CD8-positive, alpha-beta memory T cell (primary cell): ENCODE data around the gene KIF13A. TPM values are rescaled to one million over a fixed set of nuclear protein-coding genes. Genes with fewer than 3 reads are reported as not detected.

Experiments
- CTCF ChIA-PET: fragments of 350-600 bp; sonication (Branson Sonifier 250); formaldehyde crosslinking; loops from one replicate; lab custom pipeline; 2021; ENCODE audit warnings: antibody characterized with exemption; lab: Charles Lee
- POLR2A ChIA-PET: fragments of 350-600 bp; sonication (Branson Sonifier 250); formaldehyde crosslinking; loops from one replicate; lab custom pipeline; 2021; ENCODE audit warnings: antibody characterized with exemption; lab: Charles Lee
- DNase-seq, 5 donors: peaks; one replicate each; pipeline versions ENCODE4 v3.0.0 to v3.0.0-alpha.2; 2020 to 2022; ENCODE audit warnings: mixed read lengths in 1 of 5
- H3K27ac ChIP-seq: one replicate; pipeline ENCODE4 v1.7.0; 2013; ENCODE audit warnings: low read depth, mild to moderate bottlenecking, low read length, moderate library complexity
- H3K27me3 ChIP-seq: 2 replicates; pipeline ENCODE4 v1.7.0; 2013; ENCODE audit warnings: low read length, mild to moderate bottlenecking; ENCODE audit not compliant: insufficient read depth, poor library complexity, severe bottlenecking
- H3K36me3 ChIP-seq: 2 replicates; pipeline ENCODE4 v1.7.0; 2013; ENCODE audit warnings: mild to moderate bottlenecking, low read length, moderate library complexity; ENCODE audit not compliant: insufficient read depth
- H3K4me1 ChIP-seq: 2 replicates; pipeline ENCODE4 v1.7.0; 2013; ENCODE audit warnings: mild to moderate bottlenecking, low read length, moderate library complexity; ENCODE audit not compliant: insufficient read depth
- H3K4me3 ChIP-seq: 2 replicates; pipeline ENCODE4 v1.7.0; 2013; ENCODE audit warnings: mild to moderate bottlenecking, low read length
- H3K9me3 ChIP-seq: 2 replicates; pipeline ENCODE4 v1.7.0; 2013; ENCODE audit warnings: mild to moderate bottlenecking, low read length
- H3K27ac Mint-ChIP-seq, 8 donors: one replicate each; pipeline ENCODE4 v1.8.0; 2020 to 2021; ENCODE audit warnings: mixed read lengths in 8 of 8, mild to moderate bottlenecking in 6 of 8, inconsistent platforms in 3 of 8, moderate library complexity in 3 of 8
- H3K27me3 Mint-ChIP-seq, 2 donors: one replicate each; pipeline ENCODE4 v1.8.0; 2020 to 2021; ENCODE audit warnings: mixed read lengths in 2 of 2, mild to moderate bottlenecking in 1 of 2, moderate library complexity in 1 of 2
- H3K36me3 Mint-ChIP-seq, 3 donors: one replicate each; pipeline ENCODE4 v1.8.0; 2020 to 2021; ENCODE audit warnings: mixed read lengths in 3 of 3, inconsistent platforms in 1 of 3, mild to moderate bottlenecking in 1 of 3
- H3K4me1 Mint-ChIP-seq, 3 donors: one replicate each; pipeline ENCODE4 v1.8.0; 2020 to 2021; ENCODE audit warnings: mixed read lengths in 3 of 3, inconsistent platforms in 1 of 3, mild to moderate bottlenecking in 1 of 3
- H3K4me3 Mint-ChIP-seq, 7 donors: one replicate each; pipeline ENCODE4 v1.8.0; 2020 to 2021; ENCODE audit warnings: mixed read lengths in 7 of 7, mild to moderate bottlenecking in 6 of 7, moderate library complexity in 4 of 7, inconsistent platforms in 2 of 7
- H3K9me3 Mint-ChIP-seq, 5 donors: one replicate each; pipeline ENCODE4 v1.8.0; 2020 to 2022; ENCODE audit warnings: mixed read lengths in 5 of 5, mild to moderate bottlenecking in 3 of 5, moderate library complexity in 2 of 5, inconsistent platforms in 1 of 5
- polyA plus RNA-seq: library from polyadenylated mRNA; unstranded; fragments of 300-500 nt; fragmentation: Illumina TruSeq; gene quantifications from one replicate; pipeline ENCODE4 v1.2.3, GENCODE V29; 2021
- total RNA-seq, 2 experiments: library from RNA; stranded (reverse); gene quantifications; one replicate each; pipeline ENCODE4 v1.2.3, GENCODE V29; 2021

The KIF13A gene
- total and polyA plus RNA-seq, 3 experiments from 2014 or later: 0.12 to 0.60 (median 0.18) TPM

GRCh38 chr6:17724341-17724740 is 263.1 kb downstream of the KIF13A start:
- POLR2A ChIA-PET: no interaction called here
- Histone ChIP-seq H3K27me3 (no peaks in the 10 kb centered on the region), H3K9me3 (no peaks in the 10 kb centered on the region), H3K36me3 (no peaks in the 10 kb centered on the region), H3K27ac (no peak overlapping the region), H3K4me3 (no peak overlapping the region), H3K4me1 (no peaks in the 10 kb centered on the region)
- H3K27ac Mint-ChIP-seq: no peak overlapping the region
- no peaks in the 10 kb centered on the region for H3K4me1 Mint-ChIP-seq
- H3K27me3 Mint-ChIP-seq: peaks cover 0 to 3% of the 10 kb centered on the region in 2 donors
- CTCF ChIA-PET: no interaction called here
- H3K36me3 Mint-ChIP-seq: peaks cover 0 to 3% (median 2%) of the 10 kb centered on the region in 3 donors
- no peak overlapping the region for H3K4me3 Mint-ChIP-seq
- no peak for DNase-seq
- H3K9me3 Mint-ChIP-seq: no peaks in the 10 kb centered on the region

GRCh38 chr6:17721671-17722070 is 265.8 kb downstream of the KIF13A start:
- Mint-ChIP-seq H3K27me3 (peaks cover 0 to 3% of the 10 kb centered on the region in 2 donors), H3K4me1 (no peaks in the 10 kb centered on the region), H3K9me3 (no peaks in the 10 kb centered on the region), H3K27ac (peak overlapping the region in 1 of 8 donors; percentile 14), H3K36me3 (peaks cover 0 to 3% (median 0%) of the 10 kb centered on the region in 3 donors), H3K4me3 (no peak overlapping the region)
- Histone ChIP-seq H3K4me1 (no peaks in the 10 kb centered on the region), H3K36me3 (no peaks in the 10 kb centered on the region), H3K4me3 (no peak overlapping the region), H3K27ac (no peak overlapping the region), H3K9me3 (no peaks in the 10 kb centered on the region), H3K27me3 (no peaks in the 10 kb centered on the region)
- no peak for DNase-seq
- ChIA-PET CTCF (no interaction called here), POLR2A (no interaction called here)

- POLR2A ChIA-PET: no interaction called here
- H3K36me3 ChIP-seq: no peaks in the 10 kb centered on the region
- CTCF ChIA-PET: interaction anchor here (2.0 kb wide), 1 partner anchor 10 kb away, joined by 6 read pairs; no protein-coding TSS in a partner anchor
- no peak overlapping the region for H3K4me3 ChIP-seq
- H3K27ac ChIP-seq: no peak overlapping the region
- Mint-ChIP-seq H3K27ac (no peak overlapping the region), H3K4me1 (peaks cover 7 to 8% (median 8%) of the 10 kb centered on the region in 3 donors), H3K36me3 (peaks cover 0 to 3% (median 0%) of the 10 kb centered on the region in 3 donors), H3K9me3 (no peaks in the 10 kb centered on the region), H3K27me3 (peaks cover 0 to 3% of the 10 kb centered on the region in 2 donors), H3K4me3 (no peak overlapping the region)
- H3K27me3 ChIP-seq: no peaks in the 10 kb centered on the region
- DNase-seq: no peak
- H3K4me1 ChIP-seq: no peaks in the 10 kb centered on the region
- no peaks in the 10 kb centered on the region for H3K9me3 ChIP-seq
Observed at GRCh38 chr6:17719323-17720041, 268.0 kb downstream of the KIF13A start.

- ChIA-PET POLR2A (no interaction called here), CTCF (no interaction called here)
Observed at GRCh38 chr6:17716221-17716620, 271.2 kb downstream of the KIF13A start.

GRCh38 chr6:17714879-17715851 is 272.3 kb downstream of the KIF13A start:
- H3K4me3 ChIP-seq: no peak overlapping the region

More at GRCh38 chr6:17716221-17716620, 271.2 kb downstream of the KIF13A start:
- Mint-ChIP-seq H3K36me3 (no peaks in the 10 kb centered on the region), H3K4me3 (no peak overlapping the region), H3K4me1 (peaks cover 7 to 11% (median 8%) of the 10 kb centered on the region in 3 donors), H3K27me3 (no peaks in the 10 kb centered on the region), H3K27ac (no peak overlapping the region), H3K9me3 (no peaks in the 10 kb centered on the region)
- no peaks in the 10 kb centered on the region for H3K4me1 ChIP-seq
- no peaks in the 10 kb centered on the region for H3K27me3 ChIP-seq
- DNase-seq: no peak
- H3K9me3 ChIP-seq: no peaks in the 10 kb centered on the region
- no peak overlapping the region for H3K4me3 ChIP-seq
- no peak overlapping the region for H3K27ac ChIP-seq
- no peaks in the 10 kb centered on the region for H3K36me3 ChIP-seq

GRCh38 chr6:17714177-17714576 is 273.3 kb downstream of the KIF13A start:
- Histone ChIP-seq H3K27ac (peak overlapping the region; percentile 11), H3K9me3 (no peaks in the 10 kb centered on the region), H3K4me3 (no peak overlapping the region), H3K27me3 (no peaks in the 10 kb centered on the region), H3K36me3 (no peaks in the 10 kb centered on the region), H3K4me1 (no peaks in the 10 kb centered on the region)
- H3K27me3 Mint-ChIP-seq: no peaks in the 10 kb centered on the region
- no peak overlapping the region for H3K4me3 Mint-ChIP-seq
- H3K36me3 Mint-ChIP-seq: no peaks in the 10 kb centered on the region
- DNase-seq: no peak
- no peaks in the 10 kb centered on the region for H3K9me3 Mint-ChIP-seq
- POLR2A ChIA-PET: interaction anchor here (0.7 to 0.8 kb wide), 2 partner anchors 11 to 115 kb away, joined by 3 read pairs; no protein-coding TSS in a partner anchor
- CTCF ChIA-PET: interaction anchor here (3.3 kb wide), 1 partner anchor 12 kb away, joined by 9 read pairs; no protein-coding TSS in a partner anchor
- peaks cover 7 to 11% (median 8%) of the 10 kb centered on the region in 3 donors for H3K4me1 Mint-ChIP-seq
- H3K27ac Mint-ChIP-seq: no peak overlapping the region

More at GRCh38 chr6:17714879-17715851, 272.3 kb downstream of the KIF13A start:
- peak overlapping the region in 2 of 7 donors; percentile 33 to 52 for H3K4me3 Mint-ChIP-seq
- peak overlapping the region in 7 of 8 donors; percentile 0 to 85 (median 60) for H3K27ac Mint-ChIP-seq
- Histone ChIP-seq H3K27ac (peak overlapping the region; percentile 41), H3K27me3 (no peaks in the 10 kb centered on the region), H3K4me1 (no peaks in the 10 kb centered on the region), H3K9me3 (no peaks in the 10 kb centered on the region), H3K36me3 (no peaks in the 10 kb centered on the region)
- peaks cover 7 to 11% (median 8%) of the 10 kb centered on the region in 3 donors for H3K4me1 Mint-ChIP-seq
- DNase-seq: no peak
- no peaks in the 10 kb centered on the region for H3K36me3 Mint-ChIP-seq
- no peaks in the 10 kb centered on the region for H3K27me3 Mint-ChIP-seq
- ChIA-PET POLR2A (interaction anchor here (0.6 to 0.8 kb wide), 3 partner anchors 12 to 116 kb away, joined by 3 read pairs; no protein-coding TSS in a partner anchor), CTCF (interaction anchor here (0.9 to 3.3 kb wide), 2 partner anchors 13 to 16 kb away, joined by 3 to 9 read pairs; no protein-coding TSS in a partner anchor)
- no peaks in the 10 kb centered on the region for H3K9me3 Mint-ChIP-seq

- peak overlapping the region in 1 of 7 donors; percentile 48 for H3K4me3 Mint-ChIP-seq
- ChIA-PET POLR2A (no interaction called here), CTCF (interaction anchor here (1.2 to 3.3 kb wide), 2 partner anchors 11 to 18 kb away, joined by 3 to 9 read pairs; no protein-coding TSS in a partner anchor)
- H3K27ac Mint-ChIP-seq: peak overlapping the region in 2 of 8 donors; percentile 42 to 51
- H3K36me3 Mint-ChIP-seq: peaks cover 0 to 2% (median 0%) of the 10 kb centered on the region in 3 donors
- Histone ChIP-seq H3K36me3 (no peaks in the 10 kb centered on the region), H3K9me3 (no peaks in the 10 kb centered on the region), H3K4me1 (peaks cover under 1% of the 10 kb centered on the region), H3K4me3 (no peak overlapping the region), H3K27me3 (no peaks in the 10 kb centered on the region), H3K27ac (no peak overlapping the region)
- no peaks in the 10 kb centered on the region for H3K9me3 Mint-ChIP-seq
- DNase-seq: no peak
- no peaks in the 10 kb centered on the region for H3K27me3 Mint-ChIP-seq
- H3K4me1 Mint-ChIP-seq: peaks cover 7 to 13% (median 8%) of the 10 kb centered on the region in 3 donors
Observed at GRCh38 chr6:17712576-17712975, 274.9 kb downstream of the KIF13A start.
